Stimulated activated CD4-positive, alpha-beta T cell treated with anti-CD3 and anti-CD28 coated beads, TNF-alpha, amount 100 ng/mL, for 24 hours (primary cell): ENCODE results near the gene SCFD2.
"Not testable (repeated sequence)": the region's sequence is repeated elsewhere in the genome, so short reads cannot be mapped to it uniquely, and the experiment has no call there.

Experiments
- DNase-seq, 3 experiments: peaks; one replicate each; pipeline ENCODE4 v3.0.0-alpha.2; 2020; ENCODE audit warnings: low read depth in 3 of 3

SCFD2 gene

GRCh38 chr4:53365486-53366300, at the start of gene SCFD2:
SCFD2 (minus strand) TSS chr4:53366061.
- peak; percentile 95 to 98 (median 97) for DNase-seq

DNA sequence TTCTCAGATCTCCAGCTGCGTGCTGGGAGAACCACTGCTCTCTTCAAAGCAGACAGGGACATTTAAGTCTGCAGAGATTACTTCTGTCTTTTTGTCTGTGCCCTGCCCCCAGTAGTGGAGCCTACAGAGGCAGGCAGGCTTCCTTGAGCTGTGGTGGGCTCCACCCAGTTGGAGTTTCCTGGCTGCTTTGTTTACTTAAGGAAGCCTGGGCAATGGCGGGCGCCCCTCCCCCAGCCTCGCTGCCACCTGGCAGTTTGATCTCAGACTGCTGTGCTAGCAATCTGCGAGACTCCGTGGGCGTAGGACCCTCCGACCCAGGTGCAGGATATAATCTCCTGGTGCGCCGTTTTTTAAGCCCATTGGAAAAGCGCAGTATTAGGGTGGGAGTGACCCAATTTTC, 43.6 kb upstream of the SCFD2 start:
- DNase-seq, result not testable (repeated sequence)

- DNase-seq, result no peak
These were observed 14.4 kb upstream of the SCFD2 start for GRCh38 chr4:53380221-53380620.

DNA sequence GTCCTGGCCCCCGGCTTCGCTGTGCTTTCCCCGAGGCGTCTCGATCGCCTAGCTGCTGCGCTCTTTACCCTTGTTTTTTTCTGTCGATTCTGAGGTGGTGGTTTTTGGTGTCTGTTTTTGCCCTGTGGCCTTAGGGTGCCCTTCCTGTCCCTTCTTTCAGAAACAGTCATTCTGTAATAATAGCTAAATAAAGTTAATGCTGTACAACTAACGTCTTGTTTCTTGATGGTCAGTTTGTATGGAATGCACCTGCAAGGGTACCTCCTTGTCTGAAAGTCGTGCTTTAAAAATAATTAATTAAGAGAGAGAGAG, 12.3 kb upstream of the SCFD2 start:
- no peak for DNase-seq

DNA sequence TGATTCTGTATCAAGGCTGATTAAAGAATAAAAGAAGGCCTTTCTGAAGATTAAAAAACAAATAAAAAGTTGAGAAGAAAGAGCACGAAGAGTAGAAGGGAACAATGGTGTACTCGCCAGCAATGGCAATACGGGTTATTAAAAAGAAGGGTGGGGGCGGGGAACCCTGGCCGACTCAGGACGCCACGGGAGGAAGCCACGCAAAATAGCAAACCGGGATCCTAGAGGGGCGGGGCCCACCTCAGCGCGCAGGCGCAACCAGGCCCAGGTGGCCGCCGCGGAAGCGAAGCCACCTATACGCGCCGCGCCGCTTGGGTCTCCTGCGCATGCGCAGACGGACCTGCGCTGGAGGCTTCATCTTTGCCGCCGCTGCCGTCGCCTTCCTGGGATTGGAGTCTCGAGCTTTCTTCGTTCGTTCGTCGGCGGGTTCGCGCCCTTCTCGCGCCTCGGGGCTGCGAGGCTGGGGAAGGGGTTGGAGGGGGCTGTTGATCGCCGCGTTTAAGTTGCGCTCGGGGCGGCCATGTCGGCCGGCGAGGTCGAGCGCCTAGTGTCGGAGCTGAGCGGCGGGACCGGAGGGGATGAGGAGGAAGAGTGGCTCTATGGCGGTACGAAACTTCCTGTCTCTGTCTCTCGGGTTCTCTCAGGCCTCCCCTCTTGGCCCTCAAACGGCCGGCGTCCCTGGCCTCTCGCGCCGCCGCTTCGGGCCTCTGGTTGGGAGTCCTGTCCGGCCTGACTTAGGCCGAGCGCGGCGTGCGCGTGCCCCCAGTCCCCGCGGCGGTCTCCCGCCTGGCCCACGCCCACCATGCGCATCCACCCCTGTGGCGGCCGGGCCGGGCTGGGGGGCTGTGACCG, 11.7 kb upstream of the SCFD2 start, which contains the start of gene FIP1L1:
TSS of gene FIP1L1 (plus strand) at position 323 of the 852 bp plus-strand sequence. CDS start at position 521, 198 bp downstream.
- DNase-seq, result peak; percentile 87 to 96 (median 92)

DNA sequence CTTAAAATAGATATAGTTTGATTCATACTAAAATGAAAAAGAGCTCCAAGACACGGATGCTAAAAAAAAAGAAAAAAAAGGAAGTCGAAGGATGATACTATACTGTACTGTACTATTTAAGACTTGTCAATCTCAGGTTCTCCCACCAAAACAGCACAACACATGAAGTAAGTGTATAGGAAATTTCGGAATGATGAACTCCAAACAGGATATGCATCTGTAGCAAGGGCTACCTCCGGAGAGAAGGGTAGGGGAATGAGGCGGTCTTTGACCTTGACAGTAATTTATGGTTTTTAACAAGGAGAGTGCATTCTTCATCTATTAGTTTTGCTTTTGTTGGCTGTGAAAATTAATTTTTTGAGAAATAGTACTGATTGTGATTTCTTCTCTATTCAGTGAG, 11.0 kb upstream of the SCFD2 start:
- DNase-seq, result no peak

GRCh38 chr4:53374777-53375258, 9.0 kb upstream of the SCFD2 start:
- DNase-seq, result no peak

DNA sequence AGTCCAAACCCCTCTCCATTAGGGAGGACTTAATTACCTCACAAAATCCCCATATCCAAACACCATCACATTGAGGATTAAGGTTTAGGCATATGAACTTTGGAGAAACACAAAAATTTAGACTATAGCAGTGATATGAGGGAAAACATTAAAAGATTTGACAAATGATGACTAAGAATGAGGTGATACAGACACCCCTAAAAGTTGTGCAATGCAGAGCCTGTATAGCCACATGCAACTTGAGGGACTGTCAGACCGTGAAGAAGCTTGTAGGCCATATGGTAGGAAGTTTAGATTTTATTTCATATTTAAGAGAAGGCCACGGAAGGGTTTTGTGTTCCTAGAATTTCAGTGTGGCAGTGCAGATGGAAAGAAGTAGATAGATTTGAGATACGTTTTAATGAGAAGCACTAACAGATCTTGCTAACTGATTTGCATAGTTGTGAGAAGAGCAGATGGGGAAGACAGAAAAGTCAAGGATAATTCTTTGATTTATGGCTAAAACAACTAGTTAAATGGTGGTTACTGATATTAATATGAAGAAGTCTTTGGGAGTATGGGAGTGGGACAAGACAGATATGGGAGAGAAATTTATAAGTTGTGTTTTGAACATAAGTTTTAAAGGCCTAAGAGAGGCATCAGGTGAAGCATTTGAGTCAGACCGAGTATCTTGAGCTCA, 6.1 kb upstream of the SCFD2 start:
- no peak for DNase-seq

DNA sequence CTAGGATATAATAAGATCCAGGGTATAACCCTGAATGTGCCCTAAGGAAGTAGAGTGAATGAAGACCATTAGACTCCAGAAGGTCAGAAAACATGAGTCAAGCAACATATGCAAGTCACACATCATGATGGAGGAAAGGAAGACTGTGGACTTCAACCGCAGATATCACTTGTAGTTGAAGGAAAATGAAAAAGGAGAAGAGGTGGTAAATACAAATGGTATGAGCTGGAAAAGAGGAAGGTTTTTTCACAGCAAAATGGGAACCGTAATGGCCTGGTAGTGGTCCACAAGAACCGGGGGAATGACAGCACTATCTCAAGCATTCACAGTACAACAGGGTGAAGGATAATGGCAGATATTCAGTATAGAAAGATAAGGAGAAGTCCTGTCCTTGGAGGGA, 5.2 kb upstream of the SCFD2 start:
- no peak for DNase-seq

DNA sequence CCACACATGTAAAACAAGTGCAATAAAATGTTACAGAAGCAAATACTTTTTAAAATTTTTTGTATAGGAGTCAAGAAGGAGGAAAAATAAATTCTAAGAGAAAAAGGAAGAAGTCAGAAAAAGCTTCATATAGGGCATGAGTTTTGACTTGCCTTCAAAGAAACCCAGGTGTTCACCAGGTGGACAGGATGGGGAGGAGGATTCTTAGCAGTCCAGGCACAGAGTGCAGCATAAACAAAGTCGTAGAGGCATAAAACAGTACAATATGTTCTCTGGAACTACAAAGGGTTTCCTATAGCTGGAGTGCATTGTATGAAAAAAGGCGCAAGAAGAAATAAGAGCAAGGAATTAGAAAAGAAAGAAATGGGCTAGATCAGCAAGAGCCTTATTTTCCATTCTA, 1.9 kb upstream of the SCFD2 start:
- DNase-seq, result no peak

- no peak for DNase-seq
These were observed 448 bp upstream of the SCFD2 start for GRCh38 chr4:53366301-53366716.

DNA sequence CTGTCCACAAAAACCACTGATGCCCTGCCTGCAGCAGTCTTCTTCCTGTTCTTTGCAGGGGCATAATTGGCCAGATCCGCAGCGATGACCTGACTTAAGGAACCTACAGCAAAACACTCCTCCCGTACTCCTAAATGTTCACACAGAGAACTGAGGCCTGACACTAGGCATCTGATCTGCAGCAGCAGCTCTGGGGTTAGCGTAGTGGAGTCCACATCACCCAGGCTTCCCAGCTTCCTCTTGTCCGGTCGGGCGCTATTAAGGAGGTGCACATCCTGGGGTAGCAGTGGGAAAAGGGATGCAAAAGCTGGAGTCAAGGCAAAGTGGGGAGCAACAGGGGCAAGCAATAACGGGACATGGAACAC, 758 bp downstream of the SCFD2 start:
- DNase-seq, result no peak

- no peak for DNase-seq
These were observed 1.2 kb downstream of the SCFD2 start for GRCh38 chr4:53364624-53365023.

GRCh38 chr4:53362093-53362492, 3.8 kb downstream of the SCFD2 start:
- no peak for DNase-seq

- no peak for DNase-seq
These were observed 4.4 kb downstream of the SCFD2 start for GRCh38 chr4:53361451-53361850.

- DNase-seq, result no peak
These were observed 9.8 kb downstream of the SCFD2 start for GRCh38 chr4:53355930-53356521.

GRCh38 chr4:53354012-53354722, 11.7 kb downstream of the SCFD2 start:
- DNase-seq, result no peak

- DNase-seq, result no peak
These were observed 16.8 kb downstream of the SCFD2 start for GRCh38 chr4:53349091-53349491.

- DNase-seq, result no peak
These were observed 17.8 kb downstream of the SCFD2 start for GRCh38 chr4:53348046-53348445.

DNA sequence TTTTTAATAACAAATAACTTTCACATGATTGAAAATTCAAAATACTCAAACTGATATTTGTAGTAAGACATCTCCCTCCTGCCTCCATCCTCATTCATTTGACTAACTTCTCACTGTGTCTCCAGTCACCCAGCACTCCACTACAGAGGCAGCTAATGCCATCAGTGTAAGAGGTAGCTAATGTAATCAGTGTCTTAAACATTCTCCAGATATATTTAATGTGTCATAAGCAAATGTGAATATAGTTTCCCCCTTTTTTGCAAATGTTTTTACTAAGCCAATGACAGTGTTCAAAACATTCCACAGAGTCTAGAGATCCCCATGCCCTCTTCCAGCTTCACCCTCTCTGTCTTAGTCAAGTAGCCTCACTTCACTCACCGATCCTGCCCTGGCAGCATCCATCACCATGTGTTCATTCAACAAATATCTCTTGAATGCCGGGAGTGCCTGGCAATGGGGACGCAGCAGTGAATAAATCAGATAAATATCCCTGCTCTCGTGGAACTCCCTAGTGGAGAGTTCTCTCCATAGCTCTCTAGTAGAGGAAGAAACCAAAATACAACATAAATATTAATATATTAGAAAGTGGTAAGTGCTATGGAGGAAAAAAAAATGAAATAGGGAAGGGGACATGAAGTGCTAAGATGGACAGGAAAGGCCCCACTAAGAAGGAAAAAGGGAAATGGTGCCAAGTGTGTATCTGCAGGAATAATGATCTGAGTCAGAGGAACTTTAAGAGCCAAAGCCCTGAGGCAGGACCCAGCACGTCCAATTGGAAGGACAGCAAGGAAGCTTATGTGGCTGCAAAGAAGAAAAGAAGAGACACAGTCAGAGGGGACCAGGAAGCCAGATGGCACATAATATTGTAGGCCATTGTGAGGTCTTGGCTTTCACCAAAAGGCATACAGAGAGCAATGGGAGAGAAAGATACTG, 18.7 kb downstream of the SCFD2 start:
- DNase-seq, result no peak
